K562 (cell line): ENCODE data around the gene NFKBIA. TPM values are rescaled to one million over a fixed set of nuclear protein-coding genes. Genes with fewer than 3 reads are reported as not detected.

Experiments used
- ATAC-seq: fragments of 200-7000 bp; cut with Tn5 transposase; 3 replicates; pipeline ENCODE4 v1.9.1; 2020; ENCODE audit warnings: moderate library complexity
- BruUV-seq: library from RNA; stranded (reverse); fragments of 400-500 nt; replicated peaks from 2 replicates; lab custom pipeline; 2021; lab: Mats Ljungman, UMichigan
- CTCF ChIA-PET: fragments of 300-600 bp; formaldehyde crosslinking; extraction: SDS; loops from one replicate; lab custom pipeline; 2021; ENCODE audit warnings: low intra/inter-chr PET ratio; lab: Yijun Ruan, JAX
- POLR2A ChIA-PET: fragments of 300-600, 350-650 bp; sonication (Branson Sonifier 250); formaldehyde crosslinking; extraction: SDS; loops from one replicate; lab custom pipeline; 2021; ENCODE audit warnings: antibody characterized with exemption, inconsistent platforms; lab: Yijun Ruan, JAX
- DNase-seq, 4 experiments: peaks; one replicate each; pipeline versions ENCODE4 v3.0.0 to v3.0.0-alpha.2; 2011 to 2018; ENCODE audit warnings: low spot score in 3 of 4, mixed read lengths in 3 of 4; ENCODE audit errors: extremely low read depth in 1 of 4
- FAIRE-seq: peaks from 2 replicates; lab custom pipeline; 2011; peaks lifted over from hg19 to GRCh38; lab: Jason Lieb, UNC
- H2AFZ ChIP-seq: 2 replicates; pipeline ENCODE4 v1.6.0; 2011; ENCODE audit warnings: low read depth, low read length, control low read depth, inconsistent platforms
- H3K27ac ChIP-seq: fragments of 200-600 bp; 3 replicates; pipeline ENCODE4 v1.8.0; 2011; ENCODE audit warnings: low read depth, mild to moderate bottlenecking, control low read depth, inconsistent platforms, low read length, moderate library complexity, mixed read lengths; ENCODE audit errors: extremely low read depth
- H3K27me3 ChIP-seq, 2 experiments: fragments of 300-600 bp in 1 of 2; 2 replicates in 1 of 2; 3 replicates in 1 of 2; pipeline versions ENCODE4 v1.6.0 to v1.8.0; 2011; ENCODE audit warnings: inconsistent platforms in 2 of 2, low read length in 2 of 2, mild to moderate bottlenecking in 1 of 2, mixed read lengths in 1 of 2, moderate library complexity in 1 of 2; ENCODE audit not compliant: control insufficient read depth in 2 of 2, insufficient read depth in 2 of 2
- H3K36me3 ChIP-seq: fragments of 300-600 bp; 3 replicates; pipeline ENCODE4 v1.8.0; 2011; ENCODE audit warnings: mild to moderate bottlenecking, low read length, inconsistent platforms; ENCODE audit not compliant: control insufficient read depth, insufficient read depth
- H3K4me1 ChIP-seq, 2 experiments: fragments of 200-600 bp in 1 of 2; replicated peaks in 1 of 2; 2 replicates in 1 of 2; 3 replicates in 1 of 2; pipeline versions ENCODE4 v1.5.1 to v1.8.0; 2011; ENCODE audit warnings: inconsistent platforms in 2 of 2, low read length in 2 of 2, mild to moderate bottlenecking in 1 of 2, mixed read lengths in 1 of 2, moderate library complexity in 1 of 2; ENCODE audit not compliant: control insufficient read depth in 2 of 2, insufficient read depth in 2 of 2
- H3K4me2 ChIP-seq: 2 replicates; pipeline ENCODE4 v1.6.1; 2011; ENCODE audit warnings: low read length, control low read depth, inconsistent platforms, mixed read lengths; ENCODE audit not compliant: insufficient read depth
- H3K4me3 ChIP-seq: fragments of 200-600 bp; sonication (generic), shearing (Covaris generic); 2 replicates; pipeline ENCODE4 v1.5.1; 2016; ENCODE audit warnings: control low read depth, inconsistent platforms
- H3K79me2 ChIP-seq: fragments of 200-600 bp; 3 replicates; pipeline ENCODE4 v1.8.0; 2011; ENCODE audit warnings: low read length, inconsistent platforms; ENCODE audit not compliant: control insufficient read depth, insufficient read depth
- H3K9ac ChIP-seq, 2 experiments: 2 replicates each; pipeline versions ENCODE4 v1.6.0 to v1.6.1; 2011; ENCODE audit warnings: low read depth in 2 of 2, low read length in 2 of 2, control low read depth in 1 of 2, inconsistent platforms in 1 of 2, mild to moderate bottlenecking in 1 of 2, mixed read lengths in 1 of 2; ENCODE audit not compliant: insufficient read depth in 1 of 2
- H3K9me1 ChIP-seq: one replicate; pipeline ENCODE4 v1.6.0; 2011; ENCODE audit warnings: inconsistent platforms, mild to moderate bottlenecking, low read length, moderate library complexity; ENCODE audit not compliant: control insufficient read depth, insufficient read depth
- H3K9me3 ChIP-seq: replicated peaks from 2 replicates; pipeline ENCODE4 v1.5.1; 2011; ENCODE audit warnings: low read depth, low read length, inconsistent platforms; ENCODE audit not compliant: control insufficient read depth, insufficient read depth
- H4K20me1 ChIP-seq: replicated peaks from 2 replicates; pipeline ENCODE4 v1.6.1; 2011; ENCODE audit warnings: low read length, inconsistent platforms, mixed read lengths; ENCODE audit not compliant: control insufficient read depth, insufficient read depth
- ETS1 ChIP-seq: conservative IDR thresholded peaks from 2 replicates; pipeline ENCODE4 v1.6.1; 2011; ENCODE audit warnings: low read depth, mild to moderate bottlenecking, low read length; ENCODE audit not compliant: control insufficient read depth
- FOXO4 ChIP-seq: fragments of 450-650 bp; formaldehyde crosslinking; IDR thresholded peaks from 2 replicates; pipeline ENCODE4 v1.4.0; 2020; ENCODE audit warnings: mild to moderate bottlenecking, moderate library complexity
- GMEB1 ChIP-seq: fragments of 250-450 bp; sonication (Bioruptor Pico); IDR thresholded peaks from 2 replicates; pipeline ENCODE4 v1.4.0; 2020; ENCODE audit warnings: mild to moderate bottlenecking
- NELFE ChIP-seq: IDR thresholded peaks from 2 replicates; pipeline ENCODE4 v1.6.1; 2011; ENCODE audit warnings: mild to moderate bottlenecking; ENCODE audit not compliant: insufficient read depth, insufficient read length
- NFATC3 ChIP-seq: fragments of 450-650 bp; IDR thresholded peaks from 2 replicates; pipeline ENCODE4 v1.6.1; 2017; ENCODE audit warnings: mild to moderate bottlenecking
- NR0B1 ChIP-seq: fragments of 450-650 bp; IDR thresholded peaks from one replicate; pipeline ENCODE4 v1.6.1; 2018; ENCODE audit warnings: mild to moderate bottlenecking, moderate library complexity; ENCODE audit not compliant: partially characterized antibody
- RNF2 ChIP-seq: sonication (generic); IDR thresholded peaks from 2 replicates; pipeline ENCODE4 v1.6.1; 2016
- ZNF121 ChIP-seq: sonication (generic); formaldehyde crosslinking; conservative IDR thresholded peaks from 2 replicates; pipeline ENCODE4 v1.8.0; 2022; ENCODE audit warnings: missing genetic modification reagents
- ZNF212 ChIP-seq: fragments of 450-650 bp; formaldehyde crosslinking; IDR thresholded peaks from 2 replicates; pipeline ENCODE4 v1.4.0; 2020; ENCODE audit warnings: mild to moderate bottlenecking
- ZNF263 ChIP-seq: sonication (generic); formaldehyde crosslinking; IDR thresholded peaks from 2 replicates; pipeline ENCODE4 v1.8.0; 2022; ENCODE audit warnings: mild to moderate bottlenecking, missing genetic modification reagents, borderline replicate concordance
- ZNF507 ChIP-seq: conservative IDR thresholded peaks from 2 replicates; pipeline ENCODE4 v1.6.1; 2017; ENCODE audit warnings: missing genetic modification characterization, missing compliant biosample characterization
- WGBS: fragments of 100-300 bp; shearing (Covaris generic); methylation state at CpG from one replicate; pipeline ENCODE4 v1.1.6; 2016; ENCODE audit warnings: low coverage, mixed read lengths; ENCODE audit not compliant: insufficient coverage; ENCODE audit errors: missing lambda C conversion rate; 5-methylcytosine and 5-hydroxymethylcytosine counted together
- in situ Hi-C: fragments of 300-500 bp; cut with MboI; formaldehyde crosslinking; loops from 4 replicates; pipeline ENCODE4 v1.15.0; 2018; ENCODE audit warnings: inconsistent platforms, mixed read lengths
- intact Hi-C: fragments of 100-400 bp; cut with micrococcal nuclease; formaldehyde crosslinking; loops from 2 replicates; pipeline ENCODE4 v1.14.2; 2022
- polyA plus RNA-seq, 8 experiments: library from polyadenylated mRNA; depleted of rRNA in 4 of 8; stranded (reverse) in 5 of 8; unstranded in 3 of 8; fragments of >200 nt; fragmentation: Nextera tagmentation in 2 of 8; fragmentation: Illumina TruSeq in 1 of 8; extraction: Ambion mirVana in 2 of 8; extraction: Trizol in 1 of 8; gene quantifications; 2 replicates each; pipeline versions ENCODE4 v1.2.1 to v1.2.3, GENCODE V29; 2011 to 2014; ENCODE audit warnings: inconsistent platforms in 1 of 8, missing spikeins in 1 of 8
- total RNA-seq, 7 experiments: library from RNA; depleted of rRNA in 6 of 7; stranded (reverse); fragments of >200 nt in 6 of 7; fragmentation: Illumina TruSeq in 2 of 7; extraction: Trizol in 2 of 7; gene quantifications; 2 replicates each; pipeline versions ENCODE4 v1.2.1 to v1.2.3, GENCODE V29; 2011 to 2021; ENCODE audit warnings: low replicate concordance in 1 of 7
- TF ChIP-seq, protein P1 (sequence below): fragments of 250-450 bp; sonication (Bioruptor Pico); IDR thresholded peaks from 2 replicates; pipeline ENCODE4 v1.9.0; 2021; ENCODE audit warnings: mild to moderate bottlenecking
- TF ChIP-seq, protein P2 (sequence below): fragments of 250-450 bp; sonication (Bioruptor Pico); IDR thresholded peaks from 2 replicates; pipeline ENCODE4 v1.5.0; 2021; ENCODE audit warnings: mild to moderate bottlenecking, moderate library complexity

NFKBIA gene
- total and polyA plus RNA-seq, 9 of the 15 experiments (the other 6 are each of a cell fraction or from before 2014, with no cell fraction given) = 6.9 to 31.8 (median 18.2) TPM

- BruUV-seq = no TSS peak
- TF ChIP-seq GMEB1 (no peak), NR0B1 (no peak), FOXO4 (CRISPR knock-in tag) (no peak), NFATC3 (no peak), NELFE (no peak), ZNF212 (CRISPR knock-in tag) (no peak), ETS1 (no peak), ZNF507 (tag) (no peak), ZNF121 (CRISPR knock-in tag) (no peak), ZNF263 (no peak), RNF2 (no peak)
- TF ChIP-seq, protein P1, sequence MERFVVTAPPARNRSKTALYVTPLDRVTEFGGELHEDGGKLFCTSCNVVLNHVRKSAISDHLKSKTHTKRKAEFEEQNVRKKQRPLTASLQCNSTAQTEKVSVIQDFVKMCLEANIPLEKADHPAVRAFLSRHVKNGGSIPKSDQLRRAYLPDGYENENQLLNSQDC (CRISPR knock-in tag) = no peak
- TF ChIP-seq, protein P2, sequence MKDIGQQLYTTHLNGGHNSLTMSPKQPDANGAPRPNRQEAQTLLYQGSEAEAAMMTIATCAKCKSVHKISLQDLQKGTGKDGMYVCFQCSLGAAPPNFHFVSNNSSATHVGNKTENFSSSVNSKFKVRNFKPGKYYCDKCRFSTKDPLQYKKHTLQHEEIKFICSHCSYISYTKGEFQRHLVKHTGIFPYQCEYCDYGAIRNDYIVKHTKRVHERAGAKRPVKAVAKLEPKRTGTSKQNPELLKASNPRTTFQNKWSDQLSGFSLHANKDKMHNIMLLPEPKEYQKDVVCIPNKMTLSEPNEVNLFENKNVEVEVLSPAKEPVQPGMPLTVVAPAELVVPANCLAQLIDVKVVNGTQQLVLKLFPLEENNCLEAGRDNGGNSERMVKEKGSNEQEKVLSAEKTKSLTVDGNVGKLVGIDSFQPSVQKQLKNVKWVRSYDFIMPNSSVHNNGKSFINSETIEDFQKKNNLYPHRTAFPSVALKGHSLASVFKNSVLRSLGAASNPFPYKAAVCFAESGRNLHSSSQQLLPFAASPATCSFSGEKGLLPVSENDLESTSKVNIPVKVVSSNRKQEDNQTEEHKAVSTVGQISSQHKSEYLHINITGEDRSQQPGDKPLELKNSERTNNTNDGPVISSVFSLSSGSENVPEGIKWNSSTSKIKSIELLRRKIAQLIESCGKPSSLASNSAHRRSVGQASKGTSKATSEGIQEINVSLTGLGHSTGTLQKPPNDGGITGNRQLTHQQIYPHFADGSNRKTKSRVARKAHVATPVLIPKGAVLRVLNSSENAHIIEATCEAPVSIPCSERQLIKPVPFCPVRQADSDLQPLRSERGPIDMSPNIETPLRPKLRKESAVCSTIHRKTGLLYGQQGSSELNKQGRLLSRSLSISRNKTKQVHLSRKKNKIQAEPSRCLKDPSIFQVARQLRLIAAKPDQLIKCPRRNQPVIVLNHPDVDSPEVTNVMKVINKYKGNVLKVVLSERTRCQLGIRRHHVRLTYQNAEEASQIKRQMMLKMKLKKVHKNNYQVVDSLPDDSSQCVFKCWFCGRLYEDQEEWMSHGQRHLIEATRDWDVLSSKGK (CRISPR knock-in tag) = no peak
Measured at GRCh38 chr14:35393826-35394225, 10.7 kb downstream of the NFKBIA start.

More at GRCh38 chr14:35393826-35394225, 10.7 kb downstream of the NFKBIA start:
- no peaks in the 10 kb centered on the region for H3K79me2 ChIP-seq
- ChIA-PET CTCF (no interaction called here), POLR2A (interaction anchor here (0.7 to 6.8 kb wide), 3 partner anchors 8 to 19 kb away, joined by 3 to 49 read pairs (median 3); partner anchors contain the start of gene NFKBIA)
- H4K20me1 ChIP-seq = no peaks in the 10 kb centered on the region
- H3K9me1 ChIP-seq = no peaks in the 10 kb centered on the region
- ATAC-seq (no peak), DNase-seq (no peak), FAIRE-seq (no peak)
- in situ Hi-C loops (no loop called here), intact Hi-C loops (no loop called here)
- H3K9me3 ChIP-seq = no peaks in the 10 kb centered on the region
- H2AFZ ChIP-seq = no peak overlapping the region
- H3K4me1 ChIP-seq = peaks cover 7 to 12% of the 10 kb centered on the region in 2 experiments; a peak in 4 of 5 replicates
- no peak overlapping the region for H3K27ac ChIP-seq
- H3K27me3 ChIP-seq = no peaks in the 10 kb centered on the region
- no peaks in the 10 kb centered on the region for H3K36me3 ChIP-seq
- H3K9ac ChIP-seq = no peak overlapping the region; a peak in 1 of 4 replicates
- 71% methylated on average over 1 of the region's 2 CpGs for WGBS
- no peak overlapping the region for H3K4me3 ChIP-seq
- H3K4me2 ChIP-seq = no peak overlapping the region
